IPS DF 6.9 (cell line): ENCODE data around the gene ARHGEF3.

Source experiments
- DNase-seq: peaks from one replicate; pipeline ENCODE4 v3.0.0-alpha.2; 2013; ENCODE audit warnings: low read depth, low spot score
- H3K27ac ChIP-seq: one replicate; pipeline ENCODE4 v1.5.1; 2013; ENCODE audit warnings: low read length, control low read depth
- H3K27me3 ChIP-seq: 2 replicates; pipeline ENCODE4 v1.6.1; 2013; ENCODE audit warnings: mild to moderate bottlenecking, low read length; ENCODE audit not compliant: control insufficient read depth, insufficient read depth
- H3K36me3 ChIP-seq: 2 replicates; pipeline ENCODE4 v1.6.1; 2013; ENCODE audit warnings: low read length; ENCODE audit not compliant: control insufficient read depth, insufficient read depth
- H3K4me1 ChIP-seq: 2 replicates; pipeline ENCODE4 v1.6.1; 2013; ENCODE audit warnings: low read length; ENCODE audit not compliant: control insufficient read depth, insufficient read depth
- H3K4me3 ChIP-seq: 2 replicates; pipeline ENCODE4 v1.5.1; 2013; ENCODE audit warnings: mild to moderate bottlenecking, low read length
- H3K9me3 ChIP-seq: 2 replicates; pipeline ENCODE4 v1.6.1; 2013; ENCODE audit warnings: low read length, inconsistent platforms; ENCODE audit not compliant: control insufficient read depth, insufficient read depth
- WGBS: extraction: QIAGEN DNeasy Blood & Tissue Kit; methylation state at CpG from one replicate; pipeline ENCODE4 v1.1.7; 2013; ENCODE audit warnings: mixed read lengths, missing lambda C conversion rate; ENCODE audit not compliant: insufficient read length, insufficient coverage; 5-methylcytosine and 5-hydroxymethylcytosine counted together

The ARHGEF3 gene

DNA sequence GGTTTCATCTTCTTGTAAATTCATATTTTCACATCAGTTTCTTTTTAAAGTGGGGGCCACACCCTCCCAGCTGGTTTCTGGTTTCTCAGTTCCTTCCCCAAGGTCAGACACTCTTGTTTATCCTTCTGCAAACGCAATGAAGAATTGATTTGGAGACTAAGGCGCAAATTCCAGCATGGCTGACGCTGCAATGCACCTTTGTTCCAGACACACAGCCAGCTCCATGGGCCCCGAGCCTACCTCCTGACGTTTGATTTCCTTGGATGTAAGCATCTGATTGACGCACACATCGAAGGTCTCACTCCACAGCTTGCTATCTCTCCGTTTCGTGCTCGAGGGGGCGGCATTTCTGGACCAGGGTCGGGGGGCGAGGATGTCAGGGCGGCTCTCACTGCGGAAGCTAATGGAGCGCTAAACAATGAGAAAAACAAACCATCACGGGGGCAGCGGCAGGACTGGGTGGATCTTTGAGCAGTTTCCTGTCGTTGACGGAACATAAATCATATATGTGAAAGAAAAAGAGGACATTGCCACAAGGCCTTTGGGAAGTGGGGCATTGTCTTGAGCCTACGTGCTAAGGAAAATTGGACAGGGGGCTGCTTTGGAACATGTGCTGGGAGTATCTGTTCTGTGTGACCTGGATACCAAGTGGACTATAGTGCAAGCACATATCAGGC lies 46.9 kb downstream of the ARHGEF3 start:
- H3K9me3 ChIP-seq = no peaks in the 10 kb centered on the region
- WGBS = no CpG with 5 or more reads among the region's 21 CpGs

DNA sequence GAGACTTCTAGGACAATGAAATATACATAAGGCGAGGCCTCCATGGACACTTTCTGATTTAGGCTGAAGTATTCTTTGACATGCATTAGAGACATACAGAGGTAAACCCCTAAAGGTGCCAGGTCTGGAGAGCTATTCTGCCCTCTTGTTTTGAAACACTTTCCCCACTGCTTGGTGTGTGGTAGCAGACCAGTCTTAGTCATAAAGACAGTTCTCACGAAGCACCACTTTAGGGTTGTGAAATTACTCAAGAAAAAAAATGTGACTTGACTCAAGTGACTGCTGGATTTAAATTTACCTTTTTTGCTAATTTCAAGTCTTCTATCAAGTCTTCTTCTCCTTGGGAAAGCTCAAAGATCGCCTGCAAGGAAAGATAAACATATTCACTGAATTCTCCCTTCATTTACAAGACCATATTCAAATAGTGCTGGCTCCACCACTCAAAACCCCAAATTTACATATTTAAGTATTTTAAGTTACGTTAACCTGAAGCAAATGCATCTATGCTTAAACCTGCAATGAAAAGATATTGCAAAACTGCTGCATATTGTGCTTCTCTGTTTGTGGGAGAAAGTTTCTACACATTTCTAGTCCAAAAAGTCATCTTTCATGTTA lies 48.4 kb downstream of the ARHGEF3 start:
- H3K36me3 ChIP-seq = no peaks in the 10 kb centered on the region; the same call in 1 of the 2 replicates
- no peaks in the 10 kb centered on the region for H3K9me3 ChIP-seq
- H3K4me3 ChIP-seq = no peak overlapping the region
- DNase-seq = no peak
- H3K27ac ChIP-seq = no peak overlapping the region
- H3K27me3 ChIP-seq = no peaks in the 10 kb centered on the region
- H3K4me1 ChIP-seq = no peaks in the 10 kb centered on the region
- 100% methylated on average over 1 of the region's 4 CpGs for whole genome bisulfite sequencing

More for the DNA sequence above, 46.9 kb downstream of the ARHGEF3 start:
- Histone ChIP-seq H3K27me3 (no peaks in the 10 kb centered on the region), H3K27ac (no peak overlapping the region), H3K4me3 (no peak overlapping the region), H3K4me1 (no peaks in the 10 kb centered on the region), H3K36me3 (no peaks in the 10 kb centered on the region)
- no peak for DNase-seq

DNA sequence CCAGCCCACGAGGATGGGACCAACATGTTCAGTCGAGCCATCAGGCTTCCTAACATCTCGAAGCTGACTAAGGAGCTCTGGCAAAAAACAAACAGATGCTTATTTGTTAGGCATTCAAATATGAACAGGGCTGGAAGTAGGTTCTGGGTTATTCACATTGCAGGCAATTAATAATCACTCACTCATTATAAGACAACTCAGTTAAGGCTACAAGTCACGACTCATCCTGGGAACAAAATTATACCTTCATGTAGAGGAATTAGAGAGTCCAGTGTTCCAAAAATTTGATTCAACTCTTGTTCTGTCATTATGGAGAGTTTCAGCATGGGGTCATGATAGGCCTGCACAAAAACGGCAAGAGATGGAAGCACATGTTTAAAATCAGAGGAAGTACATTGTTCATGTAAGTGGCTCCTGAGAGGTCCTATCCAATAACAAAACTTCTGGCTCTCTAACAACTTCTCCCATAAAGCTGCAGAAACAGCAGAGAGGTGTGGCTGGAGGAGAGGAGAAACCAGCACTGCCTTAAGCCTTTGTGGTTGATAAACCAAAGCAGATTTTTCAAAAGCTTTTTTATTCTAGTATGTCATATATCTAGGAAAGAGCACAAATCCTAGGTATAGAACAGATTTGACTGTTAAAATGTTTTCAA lies 50.6 kb downstream of the ARHGEF3 start:
- Histone ChIP-seq H3K4me3 (no peak overlapping the region), H3K36me3 (no peaks in the 10 kb centered on the region; the same call in 1 of the 2 replicates), H3K4me1 (no peaks in the 10 kb centered on the region), H3K9me3 (no peaks in the 10 kb centered on the region), H3K27ac (no peak overlapping the region), H3K27me3 (no peaks in the 10 kb centered on the region)
- WGBS = no CpG with 5 or more reads among the region's 5 CpGs
- DNase-seq = no peak

DNA sequence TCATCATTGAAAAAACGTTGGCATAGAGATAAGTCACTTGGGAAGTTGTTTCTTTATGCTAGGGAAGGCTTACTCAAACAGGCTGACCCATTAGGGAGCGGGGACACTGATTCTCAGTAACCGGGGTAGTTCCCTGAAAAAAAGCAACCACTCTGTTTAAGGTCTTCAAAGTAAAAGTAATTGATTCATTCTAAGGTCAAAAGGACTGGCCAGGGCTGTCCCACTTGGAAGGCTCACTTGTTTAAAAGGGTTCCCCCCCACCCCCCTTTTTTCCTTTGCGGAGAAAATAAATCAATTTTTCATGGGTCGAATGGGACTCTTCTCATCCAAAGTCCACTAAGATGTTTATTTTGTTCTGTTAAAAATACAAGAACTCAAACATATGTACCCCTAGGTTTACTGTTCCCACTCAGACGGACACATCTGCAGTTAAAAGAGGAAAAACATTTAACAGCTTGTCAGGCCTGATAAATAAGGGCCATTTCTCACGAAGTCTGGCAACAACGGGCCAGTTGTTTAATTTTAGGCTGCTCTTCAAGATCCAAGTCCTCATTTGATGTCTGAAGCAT lies 53.0 kb downstream of the ARHGEF3 start:
- no CpG with 5 or more reads among the region's 8 CpGs for WGBS
- Histone ChIP-seq H3K4me1 (no peaks in the 10 kb centered on the region), H3K36me3 (no peaks in the 10 kb centered on the region; the same call in 1 of the 2 replicates), H3K4me3 (no peak overlapping the region), H3K27ac (no peak overlapping the region), H3K9me3 (no peaks in the 10 kb centered on the region), H3K27me3 (no peaks in the 10 kb centered on the region)
- no peak for DNase-seq

DNA sequence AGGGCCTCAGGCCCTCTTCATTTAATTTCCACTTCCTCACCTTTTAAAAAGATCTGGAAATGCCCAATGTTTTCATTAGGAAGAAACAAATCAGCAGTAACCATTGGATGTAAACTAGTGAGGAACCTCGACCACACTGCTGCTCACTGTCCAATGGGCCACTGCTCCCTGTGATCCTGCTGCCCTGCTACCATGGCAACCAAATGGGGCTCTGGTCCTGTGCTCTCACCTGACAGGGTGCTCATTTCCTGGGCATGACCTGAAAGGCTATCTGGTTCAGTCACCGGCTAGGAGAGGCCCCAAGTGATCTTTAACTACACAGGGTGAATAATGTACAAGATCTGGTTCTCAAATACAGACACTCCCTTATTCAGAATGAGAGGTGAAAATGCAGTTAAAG lies 54.6 kb downstream of the ARHGEF3 start:
- no CpG with 5 or more reads among the region's 2 CpGs for WGBS
- H3K36me3 ChIP-seq = no peaks in the 10 kb centered on the region; the same call in 1 of the 2 replicates

DNA sequence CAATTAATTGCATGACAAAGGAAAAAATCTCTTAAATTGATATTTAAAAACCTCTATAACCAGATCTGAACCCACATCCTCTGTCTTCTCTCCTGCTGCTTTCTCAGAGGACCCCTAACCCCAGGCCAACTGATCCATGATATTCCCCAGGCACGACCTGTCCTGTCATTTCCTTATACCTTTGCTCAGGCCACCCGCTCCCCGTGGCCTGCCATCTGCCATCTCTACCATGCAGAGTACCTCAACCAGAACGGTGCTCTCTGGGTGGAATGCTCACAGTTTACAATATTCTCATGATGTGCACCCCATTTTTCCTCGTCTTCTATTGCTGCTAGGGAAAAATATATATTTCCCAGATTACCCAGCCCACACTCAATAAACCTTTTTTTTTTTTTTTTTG lies 57.7 kb downstream of the ARHGEF3 start:
- H3K36me3 ChIP-seq = no peaks in the 10 kb centered on the region
- DNase-seq = no peak
- H3K4me1 ChIP-seq = no peaks in the 10 kb centered on the region
- no peak overlapping the region for H3K27ac ChIP-seq
- H3K4me3 ChIP-seq = no peak overlapping the region
- H3K9me3 ChIP-seq = no peaks in the 10 kb centered on the region
- no peaks in the 10 kb centered on the region for H3K27me3 ChIP-seq
- no CpG with 5 or more reads among the region's 5 CpGs for WGBS

More for the DNA sequence above, 54.6 kb downstream of the ARHGEF3 start:
- Histone ChIP-seq H3K4me1 (no peaks in the 10 kb centered on the region), H3K27ac (no peak overlapping the region), H3K4me3 (no peak overlapping the region), H3K27me3 (no peaks in the 10 kb centered on the region), H3K9me3 (no peaks in the 10 kb centered on the region)
- DNase-seq = no peak

DNA sequence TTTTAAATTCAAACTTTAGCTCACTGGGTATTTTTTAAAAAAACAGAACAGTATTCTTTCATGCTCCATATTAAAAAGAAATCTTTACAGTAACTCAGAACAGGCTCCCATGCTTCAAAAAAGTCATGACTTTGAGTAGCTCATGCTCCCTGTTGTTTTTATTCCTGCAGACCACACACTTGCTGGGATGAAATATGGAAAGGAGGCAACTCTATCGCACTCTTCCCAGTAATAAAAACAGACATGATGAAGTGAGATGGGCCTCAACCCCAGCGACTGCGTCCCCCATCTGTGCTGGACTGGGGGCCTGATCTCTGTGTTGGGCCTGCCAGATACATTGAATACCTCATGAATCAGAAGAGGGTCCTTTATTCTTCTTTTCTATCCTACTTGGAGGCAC lies 58.9 kb downstream of the ARHGEF3 start:
- Histone ChIP-seq H3K9me3 (no peaks in the 10 kb centered on the region), H3K4me3 (no peak overlapping the region), H3K27me3 (no peaks in the 10 kb centered on the region), H3K36me3 (no peaks in the 10 kb centered on the region), H3K27ac (no peak overlapping the region), H3K4me1 (no peaks in the 10 kb centered on the region)
- WGBS = no CpG with 5 or more reads among the region's 3 CpGs
- no peak for DNase-seq

DNA sequence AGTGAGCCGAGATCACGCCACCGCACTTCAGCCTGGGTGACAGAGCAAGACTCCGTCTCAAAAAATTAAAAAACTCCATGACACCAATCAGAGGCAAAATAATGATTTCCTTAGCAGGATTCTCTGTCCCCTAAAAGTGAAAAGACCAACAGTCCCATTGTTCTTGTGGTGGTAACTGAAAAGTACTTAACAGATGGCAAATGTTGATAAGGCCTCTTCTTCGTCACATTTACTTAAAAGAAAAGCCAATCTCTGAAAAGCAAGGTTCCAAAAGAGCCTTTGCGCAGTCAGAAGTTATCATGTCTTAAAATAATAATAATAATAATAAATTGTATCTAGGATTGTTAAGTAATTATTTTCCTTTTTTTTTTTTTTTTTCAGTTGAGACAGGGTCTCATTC lies 62.7 kb downstream of the ARHGEF3 start:
- Histone ChIP-seq H3K27ac (no peak overlapping the region), H3K27me3 (no peaks in the 10 kb centered on the region), H3K9me3 (no peaks in the 10 kb centered on the region), H3K36me3 (no peaks in the 10 kb centered on the region), H3K4me3 (no peak overlapping the region), H3K4me1 (no peaks in the 10 kb centered on the region)
- WGBS = no CpG with 5 or more reads among the region's 6 CpGs
- no peak for DNase-seq

DNA sequence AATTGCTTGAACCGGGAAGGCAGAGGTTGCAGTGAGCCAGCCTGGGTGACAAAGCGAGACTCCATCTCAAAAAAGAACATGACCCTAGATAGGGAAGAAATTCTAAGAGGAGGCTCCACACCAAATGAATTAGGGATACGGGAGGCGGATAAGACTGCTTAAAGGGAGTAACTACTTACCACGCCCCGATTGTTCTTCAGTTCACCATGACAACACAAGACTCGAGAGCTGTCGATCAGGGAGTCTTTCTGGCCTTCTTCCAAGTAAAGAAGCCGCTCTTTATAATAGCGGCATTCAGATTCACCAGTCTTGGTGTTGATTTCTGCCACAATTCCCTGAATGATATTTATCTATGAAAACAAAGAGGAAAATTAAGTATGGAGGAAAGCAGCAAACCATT lies 64.7 kb downstream of the ARHGEF3 start:
- H3K27ac ChIP-seq = no peak overlapping the region
- H3K27me3 ChIP-seq = no peaks in the 10 kb centered on the region
- H3K36me3 ChIP-seq = no peaks in the 10 kb centered on the region
- no peak overlapping the region for H3K4me3 ChIP-seq
- H3K4me1 ChIP-seq = peaks cover 1% of the 10 kb centered on the region
- WGBS = no CpG with 5 or more reads among the region's 10 CpGs
- H3K9me3 ChIP-seq = no peaks in the 10 kb centered on the region
- no peak for DNase-seq

DNA sequence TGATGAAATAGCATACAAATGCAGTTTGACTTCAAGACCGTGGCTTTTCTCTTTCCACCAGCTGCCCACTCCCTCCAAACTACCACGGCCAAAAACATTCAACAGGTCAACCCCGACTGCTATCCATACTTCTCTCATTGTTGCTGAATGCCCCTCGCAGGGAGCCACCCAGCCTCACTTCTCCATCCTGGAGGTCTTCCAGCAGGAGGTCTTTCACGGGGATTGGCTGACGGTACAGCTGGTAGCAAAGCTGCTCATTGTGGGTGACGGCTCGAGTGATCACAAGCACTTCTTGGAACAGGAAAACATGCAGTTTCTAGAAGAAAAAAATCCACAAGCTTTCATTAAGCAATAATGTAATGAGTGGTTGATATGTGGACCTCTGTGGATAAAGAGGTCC lies 69.6 kb downstream of the ARHGEF3 start:
- H3K36me3 ChIP-seq = no peaks in the 10 kb centered on the region
- DNase-seq = no peak
- no peaks in the 10 kb centered on the region for H3K27me3 ChIP-seq
- no peak overlapping the region for H3K4me3 ChIP-seq
- H3K9me3 ChIP-seq = no peaks in the 10 kb centered on the region
- WGBS = no CpG with 5 or more reads among the region's 8 CpGs
- H3K27ac ChIP-seq = no peak overlapping the region
- H3K4me1 ChIP-seq = peaks cover 2% of the 10 kb centered on the region
